Stimulated activated CD8-positive, alpha-beta memory T cell treated with anti-CD3 and anti-CD28 coated beads, Interleukin-7, amount 100 ng/mL, for 24 hours (primary cell): ENCODE measurements around the gene ABCA5.

ENCODE experiments used
- DNase-seq: peaks from one replicate; pipeline ENCODE4 v3.0.0-alpha.2; 2020; ENCODE audit warnings: low read depth

ABCA5 gene

GRCh38 chr17:69254187-69254586, 72.7 kb downstream of the ABCA5 start:
- no peak for DNase-seq

- DNase-seq = no peak
Measured at GRCh38 chr17:69250641-69251040, 76.3 kb downstream of the ABCA5 start.

GRCh38 chr17:69246726-69247375, 80.1 kb downstream of the ABCA5 start:
- DNase-seq = no peak

GRCh38 chr17:69246202-69246601, 80.7 kb downstream of the ABCA5 start:
- DNase-seq = no peak

GRCh38 chr17:69245617-69246016, 81.3 kb downstream of the ABCA5 start:
- no peak for DNase-seq

GRCh38 chr17:69239611-69240600, 87.0 kb downstream of the ABCA5 start:
- no peak for DNase-seq

GRCh38 chr17:69236946-69237345, 90.0 kb downstream of the ABCA5 start:
- DNase-seq = no peak

GRCh38 chr17:69236464-69236863, 90.5 kb downstream of the ABCA5 start:
- DNase-seq = no peak

- peak; percentile 26 for DNase-seq
Measured at GRCh38 chr17:69235338-69236058, 91.4 kb downstream of the ABCA5 start.

- no peak for DNase-seq
Measured at GRCh38 chr17:69232650-69233049, 94.3 kb downstream of the ABCA5 start.

- no peak for DNase-seq
Measured at GRCh38 chr17:69231521-69231920, 95.4 kb downstream of the ABCA5 start.

- no peak for DNase-seq
Measured at GRCh38 chr17:69230939-69231338, 96.0 kb downstream of the ABCA5 start.

GRCh38 chr17:69228576-69228975, 98.4 kb downstream of the ABCA5 start, which contains the start of gene ABCA10:
TSS of gene ABCA10 (minus strand) at chr17:69228824. CDS start at chr17:69225358, 3,466 bp downstream.
- no peak for DNase-seq

- no peak for DNase-seq
Measured at GRCh38 chr17:69228018-69228417, 98.9 kb downstream of the ABCA5 start.

GRCh38 chr17:69227541-69227940, 99.4 kb downstream of the ABCA5 start:
- no peak for DNase-seq

- no peak for DNase-seq
Measured at GRCh38 chr17:69223809-69224208, 103.1 kb downstream of the ABCA5 start.

GRCh38 chr17:69222707-69223258, 104.2 kb downstream of the ABCA5 start:
- DNase-seq = no peak

- no peak for DNase-seq
Measured at GRCh38 chr17:69220098-69220497, 106.8 kb downstream of the ABCA5 start.

- no peak for DNase-seq
Measured at GRCh38 chr17:69218986-69219385, 107.9 kb downstream of the ABCA5 start.

- no peak for DNase-seq
Measured at GRCh38 chr17:69213059-69213813, 113.7 kb downstream of the ABCA5 start.

- DNase-seq = no peak
Measured at GRCh38 chr17:69208640-69209039, 118.3 kb downstream of the ABCA5 start.
